GM18511 (cell line): ENCODE measurements around the gene TNS2.

Experiments
- ATAC-seq: cut with Tn5 transposase; IDR thresholded peaks from one replicate; pipeline ENCODE4 v1.9.1; 2021; ENCODE audit warnings: mild to moderate bottlenecking, moderate library complexity; ENCODE audit not compliant: unreplicated experiment

TNS2 gene

DNA sequence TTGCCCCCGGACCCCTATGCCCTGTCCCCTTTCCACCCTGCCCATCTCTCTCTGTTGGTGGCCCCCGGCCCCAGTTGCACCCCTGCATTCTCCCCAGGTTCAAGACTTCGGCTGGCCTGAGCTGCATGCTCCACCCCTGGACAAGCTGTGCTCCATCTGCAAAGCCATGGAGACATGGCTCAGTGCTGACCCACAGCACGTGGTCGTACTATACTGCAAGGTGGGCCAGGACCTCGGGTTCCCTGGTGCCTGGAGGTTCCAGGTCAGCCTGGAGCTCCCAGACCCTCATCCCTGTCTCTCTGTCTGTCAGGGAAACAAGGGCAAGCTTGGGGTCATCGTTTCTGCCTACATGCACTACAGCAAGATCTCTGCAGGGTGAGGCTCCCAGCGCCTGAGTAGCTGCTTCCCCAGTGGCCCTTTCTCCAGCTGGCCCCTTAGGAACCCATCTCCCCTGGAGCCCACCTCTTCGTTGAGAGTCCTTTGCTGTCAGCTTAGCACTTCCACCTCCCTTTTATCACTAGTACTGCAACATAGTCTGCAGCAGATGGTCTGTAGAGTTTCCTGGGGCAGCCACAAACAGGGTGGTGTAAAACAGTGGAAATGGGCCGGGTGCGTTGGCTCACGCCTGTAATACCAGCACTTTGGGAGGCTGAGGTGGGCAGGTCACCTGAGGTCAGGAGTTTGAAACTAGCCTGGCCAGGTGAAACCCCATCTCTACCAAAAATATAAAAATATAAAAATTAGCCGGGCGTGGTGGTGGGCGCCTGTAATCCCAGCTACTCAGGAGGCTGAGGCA is 5.8 kb downstream of the TNS2 start:
- no peak for ATAC-seq

DNA sequence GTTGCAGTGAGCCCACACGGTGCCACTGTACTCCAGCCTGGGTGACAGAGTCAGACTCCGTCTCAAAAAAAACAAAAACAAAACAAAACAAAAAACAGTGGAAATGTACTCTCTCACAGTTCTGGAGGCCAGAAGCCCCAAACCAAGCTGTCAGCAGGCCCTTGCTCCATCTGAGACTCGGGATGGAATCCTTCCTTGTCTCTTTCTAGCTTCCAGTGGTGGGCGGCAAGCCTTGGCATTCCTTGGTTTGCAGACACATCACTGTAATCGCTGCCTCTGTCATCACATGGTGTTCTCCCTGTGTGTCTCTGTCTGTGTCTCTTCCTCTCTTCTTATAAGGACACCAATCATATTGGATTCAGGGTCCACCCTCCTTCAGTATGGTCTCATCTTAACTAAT is 6.4 kb downstream of the TNS2 start:
- ATAC-seq: no peak

DNA sequence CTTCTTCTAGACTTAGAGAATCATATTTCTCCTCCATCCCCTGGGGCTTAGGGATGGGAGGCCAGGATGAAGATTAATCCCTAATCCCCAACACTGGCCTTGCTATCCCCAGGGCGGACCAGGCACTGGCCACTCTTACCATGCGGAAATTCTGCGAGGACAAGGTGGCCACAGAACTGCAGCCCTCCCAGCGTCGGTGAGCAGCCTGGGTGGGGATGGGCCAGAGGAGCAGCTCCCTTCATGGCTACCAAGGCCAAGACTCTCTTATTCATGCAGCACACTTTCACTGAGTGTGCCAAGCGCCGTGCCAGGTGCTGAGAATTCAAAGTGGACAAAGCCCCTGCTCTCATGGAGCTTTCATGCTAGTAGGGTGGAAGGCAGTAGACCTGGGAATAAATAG is 7.0 kb downstream of the TNS2 start:
- no peak for ATAC-seq

DNA sequence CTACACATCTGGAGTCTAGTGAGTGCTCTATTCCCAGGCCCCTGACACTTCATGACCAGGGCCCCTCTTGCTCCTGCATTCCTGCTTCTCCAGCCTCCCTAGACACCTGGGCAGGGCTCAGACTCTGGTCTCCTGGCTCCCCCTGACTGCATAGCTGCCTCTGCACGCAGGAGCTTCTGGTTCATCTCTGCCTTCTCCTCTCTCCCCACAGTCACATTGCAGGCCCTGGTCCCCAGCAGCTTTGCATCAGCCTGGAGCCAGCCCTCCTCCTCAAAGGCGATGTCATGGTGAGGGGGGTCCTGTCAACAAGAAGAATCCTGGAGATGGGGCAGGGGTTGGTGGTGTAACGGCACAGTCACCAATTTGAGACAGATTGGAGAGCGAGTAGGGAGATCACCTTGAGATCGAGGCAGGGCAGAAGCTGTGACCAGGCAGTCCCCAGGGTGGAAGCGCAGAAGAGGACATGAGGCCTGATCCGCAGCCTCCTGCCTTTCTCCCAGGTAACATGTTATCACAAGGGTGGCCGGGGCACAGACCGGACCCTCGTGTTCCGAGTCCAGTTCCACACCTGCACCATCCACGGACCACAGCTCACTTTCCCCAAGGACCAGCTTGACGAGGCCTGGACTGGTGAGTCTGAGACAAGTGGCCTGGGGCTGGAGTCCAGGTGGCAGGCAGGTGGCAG is 8.1 kb downstream of the TNS2 start:
- ATAC-seq: no peak

DNA sequence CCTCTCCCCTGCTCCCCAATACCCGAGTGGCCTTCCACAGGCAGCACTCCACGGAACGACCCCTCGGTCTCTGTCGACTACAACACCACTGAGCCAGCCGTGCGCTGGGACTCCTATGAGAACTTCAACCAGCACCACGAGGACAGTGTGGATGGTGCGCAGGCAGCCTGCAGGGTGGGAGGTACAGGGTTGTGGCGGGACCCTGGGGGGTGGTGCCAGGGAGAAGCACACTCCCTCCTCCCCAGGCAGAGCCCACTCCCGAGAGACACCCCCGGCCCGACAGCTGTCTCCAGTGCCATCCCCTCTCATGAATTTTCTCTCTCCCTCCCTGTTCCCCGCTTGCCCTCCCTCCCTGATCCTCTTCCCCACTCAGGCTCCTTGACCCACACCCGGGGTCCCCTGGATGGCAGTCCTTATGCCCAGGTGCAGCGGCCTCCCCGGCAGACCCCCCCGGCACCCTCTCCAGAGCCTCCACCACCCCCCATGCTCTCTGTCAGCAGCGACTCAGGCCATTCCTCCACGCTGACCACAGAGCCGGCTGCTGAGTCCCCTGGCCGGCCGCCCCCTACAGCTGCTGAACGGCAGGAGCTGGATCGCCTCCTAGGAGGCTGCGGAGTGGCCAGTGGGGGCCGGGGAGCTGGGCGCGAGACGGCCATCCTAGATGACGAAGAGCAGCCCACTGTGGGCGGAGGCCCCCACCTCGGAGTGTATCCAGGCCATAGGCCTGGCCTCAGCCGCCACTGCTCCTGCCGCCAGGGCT is 9.0 kb downstream of the TNS2 start:
- ATAC-seq: no peak

DNA sequence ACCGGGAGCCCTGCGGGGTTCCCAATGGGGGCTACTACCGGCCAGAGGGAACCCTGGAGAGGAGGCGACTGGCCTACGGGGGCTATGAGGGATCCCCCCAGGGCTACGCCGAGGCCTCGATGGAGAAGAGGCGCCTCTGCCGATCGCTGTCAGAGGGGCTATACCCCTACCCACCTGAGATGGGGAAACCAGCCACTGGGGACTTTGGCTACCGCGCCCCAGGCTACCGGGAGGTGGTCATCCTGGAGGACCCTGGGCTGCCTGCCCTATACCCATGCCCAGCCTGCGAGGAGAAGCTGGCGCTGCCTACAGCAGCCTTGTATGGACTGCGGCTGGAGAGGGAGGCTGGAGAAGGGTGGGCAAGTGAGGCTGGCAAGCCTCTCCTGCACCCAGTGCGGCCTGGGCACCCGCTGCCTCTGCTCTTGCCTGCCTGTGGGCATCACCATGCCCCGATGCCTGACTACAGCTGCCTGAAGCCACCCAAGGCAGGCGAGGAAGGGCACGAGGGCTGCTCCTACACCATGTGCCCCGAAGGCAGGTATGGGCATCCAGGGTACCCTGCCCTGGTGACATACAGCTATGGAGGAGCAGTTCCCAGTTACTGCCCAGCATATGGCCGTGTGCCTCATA is 9.7 kb downstream of the TNS2 start:
- ATAC-seq: no peak

DNA sequence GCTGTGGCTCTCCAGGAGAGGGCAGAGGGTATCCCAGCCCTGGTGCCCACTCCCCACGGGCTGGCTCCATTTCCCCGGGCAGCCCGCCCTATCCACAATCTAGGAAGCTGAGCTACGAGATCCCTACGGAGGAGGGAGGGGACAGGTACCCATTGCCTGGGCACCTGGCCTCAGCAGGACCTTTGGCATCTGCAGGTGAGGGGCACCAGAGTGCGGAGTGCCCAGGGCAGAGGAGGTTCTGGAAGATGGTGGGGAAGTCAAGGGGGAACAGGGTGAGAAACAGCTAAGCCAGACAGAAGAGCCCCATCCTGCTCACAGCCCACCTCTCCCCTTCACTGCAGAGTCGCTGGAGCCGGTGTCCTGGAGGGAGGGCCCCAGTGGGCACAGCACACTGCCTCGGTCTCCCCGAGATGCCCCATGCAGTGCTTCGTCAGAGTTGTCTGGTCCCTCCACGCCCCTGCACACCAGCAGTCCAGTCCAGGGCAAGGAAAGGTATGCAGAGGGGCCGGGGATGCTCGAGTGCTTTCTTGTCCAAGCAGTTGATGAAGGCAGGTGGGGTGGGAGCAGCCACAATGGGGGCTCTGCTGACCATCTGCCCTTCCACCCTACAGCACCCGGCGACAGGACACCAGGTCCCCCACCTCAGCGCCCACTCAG is 10.3 kb downstream of the TNS2 start:
- ATAC-seq: no peak

DNA sequence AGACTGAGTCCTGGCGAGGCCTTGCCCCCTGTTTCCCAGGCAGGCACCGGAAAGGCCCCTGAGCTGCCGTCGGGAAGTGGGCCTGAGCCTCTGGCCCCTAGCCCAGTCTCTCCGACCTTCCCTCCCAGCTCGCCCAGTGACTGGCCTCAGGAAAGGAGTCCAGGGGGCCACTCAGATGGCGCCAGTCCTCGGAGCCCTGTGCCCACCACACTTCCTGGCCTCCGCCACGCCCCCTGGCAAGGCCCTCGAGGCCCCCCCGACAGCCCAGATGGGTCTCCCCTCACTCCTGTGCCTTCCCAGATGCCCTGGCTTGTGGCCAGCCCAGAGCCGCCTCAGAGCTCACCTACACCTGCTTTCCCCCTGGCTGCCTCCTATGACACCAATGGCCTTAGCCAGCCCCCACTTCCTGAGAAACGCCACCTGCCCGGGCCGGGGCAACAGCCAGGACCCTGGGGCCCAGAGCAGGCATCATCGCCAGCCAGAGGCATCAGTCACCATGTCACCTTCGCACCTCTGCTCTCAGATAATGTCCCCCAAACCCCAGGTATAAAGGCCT is 10.9 kb downstream of the TNS2 start:
- no peak for ATAC-seq

DNA sequence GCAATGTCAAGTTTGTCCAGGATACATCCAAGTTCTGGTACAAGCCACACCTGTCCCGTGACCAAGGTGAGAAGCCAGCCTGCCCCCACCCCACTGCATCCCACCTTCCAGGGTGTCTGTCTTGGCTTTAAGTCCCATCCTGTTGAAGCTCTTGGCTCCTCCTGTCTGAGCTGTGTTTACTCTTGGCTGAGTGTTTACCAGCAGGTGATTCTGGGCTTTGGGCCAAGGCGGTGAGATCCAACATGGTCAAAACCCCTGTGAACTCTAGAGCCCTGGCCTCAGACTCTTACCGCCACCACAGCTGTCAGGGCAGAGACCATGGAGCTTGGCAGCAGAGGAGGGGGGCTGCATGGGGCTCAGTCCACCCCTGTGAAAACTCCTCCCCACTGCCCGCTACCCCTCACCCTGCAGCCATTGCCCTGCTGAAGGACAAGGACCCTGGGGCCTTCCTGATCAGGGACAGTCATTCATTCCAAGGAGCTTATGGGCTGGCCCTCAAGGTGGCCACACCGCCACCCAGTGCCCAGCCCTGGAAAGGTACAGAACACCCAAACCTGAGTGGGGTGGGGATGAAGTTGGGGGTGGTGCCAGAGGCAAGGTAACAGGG is 11.6 kb downstream of the TNS2 start:
- no peak for ATAC-seq

DNA sequence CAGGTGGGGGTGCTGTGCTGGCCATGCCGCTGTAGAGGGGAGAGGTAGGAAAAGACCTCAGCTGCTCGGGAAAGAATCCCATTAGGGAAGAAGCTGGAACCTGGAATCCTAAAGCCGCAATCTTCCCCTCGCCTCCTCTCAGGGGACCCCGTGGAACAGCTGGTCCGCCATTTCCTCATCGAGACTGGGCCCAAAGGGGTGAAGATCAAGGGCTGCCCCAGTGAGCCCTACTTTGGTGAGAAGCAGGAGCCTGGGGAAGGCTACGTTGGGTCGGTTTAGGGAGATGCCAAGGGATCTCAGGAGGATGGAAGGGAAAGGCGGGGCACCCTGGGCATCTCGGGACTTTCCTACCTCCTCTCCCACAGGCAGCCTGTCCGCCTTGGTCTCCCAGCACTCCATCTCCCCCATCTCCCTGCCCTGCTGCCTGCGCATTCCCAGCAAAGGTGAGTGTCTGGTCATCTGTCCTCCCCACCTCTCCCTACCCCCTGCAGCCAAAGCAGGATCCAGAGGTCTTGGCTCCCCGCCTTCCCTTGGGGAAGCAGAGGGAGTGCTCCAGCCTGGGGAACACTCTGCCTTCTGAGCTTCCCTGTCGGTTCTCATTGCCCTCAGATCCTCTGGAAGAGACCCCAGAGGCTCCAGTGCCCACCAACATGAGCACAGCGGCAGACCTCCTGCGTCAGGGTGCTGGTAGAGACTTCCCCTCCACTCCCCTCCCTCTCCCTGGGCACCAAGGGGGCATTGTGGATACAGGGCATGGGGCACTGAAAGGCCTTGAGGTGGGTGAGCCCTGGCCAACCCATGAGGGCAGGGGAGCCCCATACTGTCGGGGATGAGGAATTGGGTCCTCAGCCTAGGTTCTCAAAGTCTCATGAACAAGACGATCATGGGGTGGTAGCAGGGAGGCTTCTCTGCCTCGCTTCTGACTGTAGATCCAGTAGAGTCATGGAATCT is 12.4 kb downstream of the TNS2 start:
- no peak for ATAC-seq

DNA sequence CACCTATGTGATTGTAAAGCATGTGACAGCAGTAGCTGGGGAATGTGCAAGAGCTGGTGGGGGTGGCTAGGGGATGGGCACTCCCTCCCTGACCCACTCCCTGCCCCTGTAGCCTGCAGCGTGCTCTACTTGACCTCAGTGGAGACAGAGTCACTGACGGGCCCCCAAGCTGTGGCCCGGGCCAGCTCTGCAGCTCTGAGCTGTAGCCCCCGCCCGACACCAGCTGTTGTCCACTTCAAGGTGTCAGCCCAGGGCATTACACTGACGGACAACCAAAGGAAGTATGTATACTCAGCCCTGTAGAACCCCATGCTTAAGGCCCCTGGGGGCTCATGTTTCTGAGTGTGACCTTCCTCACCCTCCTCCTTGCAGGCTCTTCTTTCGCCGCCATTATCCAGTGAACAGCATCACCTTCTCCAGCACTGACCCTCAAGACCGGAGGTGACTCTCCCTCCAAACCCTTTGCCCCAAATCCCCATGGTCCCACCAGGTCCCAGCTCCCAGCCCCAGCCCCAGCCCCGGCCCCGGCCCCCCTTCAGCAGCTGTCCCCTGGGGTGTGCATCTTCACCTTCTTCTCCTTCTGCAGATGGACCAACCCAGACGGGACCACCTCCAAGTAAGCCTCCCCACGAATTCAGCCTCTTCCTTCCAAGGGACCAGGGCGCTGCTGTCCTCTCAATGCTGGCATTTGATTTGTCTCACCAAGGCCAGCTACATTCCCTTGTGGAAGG is 13.3 kb downstream of the TNS2 start:
- ATAC-seq: no peak

DNA sequence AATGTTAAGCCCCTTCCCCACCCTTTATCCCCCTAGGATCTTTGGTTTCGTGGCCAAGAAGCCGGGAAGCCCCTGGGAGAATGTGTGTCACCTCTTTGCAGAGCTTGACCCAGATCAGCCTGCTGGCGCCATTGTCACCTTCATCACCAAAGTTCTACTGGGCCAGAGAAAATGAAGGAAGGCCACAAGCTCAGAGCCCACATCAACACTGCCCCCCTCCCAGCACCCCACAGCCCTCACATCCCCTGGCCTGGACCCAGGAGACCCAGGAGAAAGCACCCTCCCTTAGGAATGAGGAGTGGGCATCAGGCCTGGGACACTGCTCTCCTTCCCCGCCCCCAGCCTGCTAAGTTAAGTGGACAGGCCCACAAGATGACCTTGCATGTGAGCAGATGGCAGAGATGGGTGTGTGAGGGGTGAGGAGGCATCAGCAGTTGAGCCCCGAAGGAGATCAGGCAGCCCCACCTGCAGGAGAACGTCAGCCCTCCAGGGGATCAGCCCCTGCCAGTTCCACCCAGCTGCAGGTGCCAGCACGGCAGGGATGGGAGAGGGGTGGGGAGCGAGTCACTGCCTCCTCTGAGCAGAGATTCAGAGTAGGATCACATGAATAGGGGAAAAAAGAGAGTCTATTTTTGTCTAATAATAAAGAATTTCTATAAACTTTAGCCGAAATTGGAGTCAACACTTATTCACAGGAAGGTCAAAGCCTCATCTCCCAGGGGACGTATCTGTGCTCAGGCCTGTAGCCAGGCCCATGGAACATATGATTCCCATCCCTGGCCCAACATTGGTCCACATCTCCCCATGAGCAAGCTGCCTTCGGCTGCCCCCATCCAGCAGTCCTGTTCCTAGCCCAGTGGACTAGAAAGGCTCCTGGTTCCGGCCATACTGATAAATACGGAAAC is 14.1 kb downstream of the TNS2 start:
- ATAC-seq: no peak

DNA sequence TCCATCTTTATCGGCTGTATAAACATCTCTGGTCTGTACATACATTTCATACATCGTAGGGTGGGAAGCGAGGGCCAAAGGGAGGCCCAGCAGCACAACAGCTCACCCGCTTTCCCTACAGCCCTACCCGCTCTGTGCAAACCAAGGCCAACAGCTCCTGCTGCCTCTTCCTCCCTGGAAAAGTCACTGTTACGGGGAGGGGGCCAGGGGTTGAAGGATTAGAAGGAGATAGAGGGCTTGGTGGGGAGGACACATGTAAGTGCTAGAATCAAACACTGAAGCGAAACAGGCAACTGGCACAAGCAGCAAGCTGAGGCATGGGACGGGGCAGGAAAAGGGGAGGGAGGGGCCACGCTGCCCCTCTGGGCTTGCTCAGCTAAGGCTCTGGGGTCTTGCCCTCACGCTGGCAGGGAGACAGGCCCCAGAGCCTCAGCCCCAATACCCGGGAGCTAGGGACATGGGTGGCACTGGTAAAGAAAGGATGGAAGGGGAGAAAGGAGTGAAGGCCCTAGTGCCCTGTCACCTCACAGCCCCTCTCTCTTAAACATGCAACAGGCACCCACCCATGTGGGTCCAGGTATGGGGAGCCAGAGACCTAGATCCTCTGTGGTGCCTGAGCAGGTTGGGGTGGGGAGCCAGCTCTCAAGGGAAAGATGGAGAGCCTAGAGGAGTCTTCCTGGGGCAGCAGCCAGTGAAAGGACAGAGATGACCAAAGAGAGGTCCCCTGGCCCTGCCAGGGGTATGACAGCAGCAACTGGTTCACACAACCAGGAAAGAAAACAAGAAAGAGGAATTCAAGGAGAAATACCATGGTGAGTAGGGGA is 15.0 kb downstream of the TNS2 start:
- no peak for ATAC-seq

DNA sequence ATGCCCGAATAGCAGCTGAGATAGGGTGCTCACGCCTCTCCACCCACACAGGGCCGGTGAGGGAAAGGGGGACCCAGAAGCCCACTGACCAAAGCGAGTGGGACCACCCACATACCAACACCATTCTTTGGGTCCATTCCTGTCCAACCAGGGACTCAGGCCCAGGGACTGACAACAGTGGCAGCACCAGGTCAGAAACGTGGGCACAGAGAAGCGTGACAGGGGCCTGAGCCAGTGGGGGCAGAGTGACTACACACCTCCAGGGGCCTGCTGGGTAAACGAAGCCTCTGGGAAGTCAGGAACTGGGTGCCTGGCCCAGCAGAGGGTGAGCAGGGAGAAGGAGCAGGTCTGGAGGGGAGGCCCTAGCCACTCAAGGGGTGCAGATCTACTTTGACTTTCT is 15.6 kb downstream of the TNS2 start:
- no peak for ATAC-seq

DNA sequence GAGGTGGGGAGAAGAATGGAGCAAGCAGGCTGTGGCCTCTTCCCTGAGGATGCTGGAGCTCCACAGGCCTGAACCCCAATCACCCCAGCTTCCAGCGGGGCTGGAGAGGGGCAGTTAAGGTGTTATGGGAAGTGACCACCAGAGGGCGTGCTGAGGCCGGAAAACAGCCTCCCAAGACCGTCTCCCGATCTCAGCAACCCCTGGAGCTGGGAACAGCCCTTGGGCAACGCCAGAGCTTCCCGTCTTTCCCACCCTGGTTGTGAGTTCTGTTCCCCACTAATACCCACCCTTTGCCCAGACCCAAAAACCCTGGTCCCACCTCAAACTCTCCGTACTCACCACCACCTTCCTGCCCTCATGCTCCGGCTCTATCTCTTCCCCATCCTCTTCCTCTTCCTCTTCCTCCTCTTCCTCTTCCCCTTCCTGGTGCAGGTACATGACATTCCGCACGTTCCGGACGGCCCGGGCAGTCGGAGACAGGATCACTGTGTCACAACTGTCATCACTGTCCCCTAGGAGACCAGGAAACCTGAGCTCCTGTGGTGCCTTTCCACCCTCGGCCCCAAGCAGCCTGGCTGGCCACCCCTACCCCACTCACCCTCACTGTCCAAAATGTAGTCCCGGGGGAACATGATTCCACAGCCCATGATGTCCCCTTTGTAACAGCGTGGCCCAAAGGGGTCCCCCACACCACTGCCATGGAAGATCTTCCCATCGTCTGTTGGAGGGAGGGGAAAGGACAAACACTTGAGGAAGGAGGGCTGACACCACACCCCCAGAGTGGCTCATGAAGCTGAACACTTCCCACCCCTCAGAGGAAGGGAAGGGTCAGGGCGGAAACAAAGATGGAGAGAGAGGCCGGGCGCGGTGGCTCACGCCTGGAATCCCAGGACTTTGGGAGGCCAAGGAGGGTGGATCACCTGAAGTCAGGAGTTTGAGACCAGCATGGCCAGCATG is 16.4 kb downstream of the TNS2 start:
- no peak for ATAC-seq
